Measurements from ENCODE around the gene SLC25A21.
"Not testable (repeated sequence)": the region's sequence is repeated elsewhere in the genome, so short reads cannot be mapped to it uniquely, and the experiment has no call there.

The SLC25A21 gene

DNA sequence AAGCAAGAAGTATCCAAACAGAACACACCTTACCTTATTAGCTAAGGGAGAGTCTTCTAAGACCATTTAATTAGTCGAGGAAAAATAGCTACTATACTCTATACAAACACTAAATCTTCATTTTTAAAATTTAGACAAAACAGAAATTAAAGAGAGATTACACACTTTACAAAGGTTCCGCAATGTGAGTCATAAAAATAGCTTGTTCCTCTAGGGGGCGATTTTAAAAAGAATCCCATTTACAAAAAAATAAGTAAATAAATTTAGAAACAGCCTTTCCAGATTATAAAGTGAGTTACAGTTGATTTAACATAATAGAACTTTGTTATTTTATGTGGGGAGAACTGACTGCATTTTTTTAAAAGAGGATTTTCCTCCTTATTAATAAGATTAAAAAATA is 309.1 kb downstream of the SLC25A21 start:
- Histone ChIP-seq H2BK12ac (ENCODE audit: low read length) (no peak overlapping the region), H3K36me3 (ENCODE audit: control insufficient read depth in 1 of 2, insufficient read depth in 2 of 2, low read length in 2 of 2) (no peaks in the 10 kb centered on the region), H3K79me2 (ENCODE audit: control insufficient read depth, insufficient read depth, low read length, poor library complexity) (no peaks in the 10 kb centered on the region), H2BK5ac (ENCODE audit: low read depth, low read length, poor library complexity) (no peak overlapping the region), H4K12ac (ENCODE audit: low read depth, low read length) (no peak overlapping the region), H3K27ac (ENCODE audit: low read depth, low read length) (no peak overlapping the region), H3K9ac (ENCODE audit: low read length) (no peak overlapping the region), H2AFZ (ENCODE audit: insufficient read depth, low read length, poor library complexity) (no peak overlapping the region), H4K91ac (ENCODE audit: low read depth, low read length) (no peak overlapping the region), H3K9me3 (ENCODE audit: insufficient read depth, low read depth, low read length) (no peaks in the 10 kb centered on the region), H3K27me3 (ENCODE audit: insufficient read depth, low read length) (no peaks in the 10 kb centered on the region), H2BK120ac (ENCODE audit: insufficient read depth, low read length, poor library complexity) (no peak overlapping the region), H3K79me1 (ENCODE audit: low read length) (no peaks in the 10 kb centered on the region), H2AK5ac (ENCODE audit: low read length) (no peak overlapping the region), H3K18ac (ENCODE audit: low read length) (no peak overlapping the region), H3K4me2 (ENCODE audit: low read length) (no peak overlapping the region), H3K14ac (ENCODE audit: low read length) (no peak overlapping the region), H3K4ac (ENCODE audit: low read depth, low read length) (no peak overlapping the region), H3K4me3 (ENCODE audit: low read depth, low read length) (no peak overlapping the region), H3K4me1 (ENCODE audit: control insufficient read depth in 1 of 2, insufficient read depth in 2 of 2, low read length in 2 of 2) (no peaks in the 10 kb centered on the region), H3K23ac (ENCODE audit: low read length) (no peak overlapping the region), H4K8ac (ENCODE audit: low read depth, low read length) (no peak overlapping the region)
- no peak for DNase-seq
- no CpG with 5 or more reads among the region's 3 CpGs for WGBS (ENCODE audit: extremely low coverage, insufficient coverage, insufficient read length)

GRCh38 chr14:36862237-36862636 is 310.2 kb downstream of the SLC25A21 start:
- not testable (repeated sequence) for H3K9me3 ChIP-seq (ENCODE audit: insufficient read depth, low read depth, low read length); H3K36me3 ChIP-seq (ENCODE audit: control insufficient read depth in 1 of 2, insufficient read depth in 2 of 2, low read length in 2 of 2); H4K8ac ChIP-seq (ENCODE audit: low read depth, low read length); H3K23ac ChIP-seq (ENCODE audit: low read length); H4K91ac ChIP-seq (ENCODE audit: low read depth, low read length); H2AK5ac ChIP-seq (ENCODE audit: low read length); H3K4ac ChIP-seq (ENCODE audit: low read depth, low read length); H3K27ac ChIP-seq (ENCODE audit: low read depth, low read length); H3K4me2 ChIP-seq (ENCODE audit: low read length); H2BK120ac ChIP-seq (ENCODE audit: insufficient read depth, low read length, poor library complexity); H4K12ac ChIP-seq (ENCODE audit: low read depth, low read length); H3K14ac ChIP-seq (ENCODE audit: low read length); H3K18ac ChIP-seq (ENCODE audit: low read length); DNase-seq; H3K9ac ChIP-seq (ENCODE audit: low read length); H2AFZ ChIP-seq (ENCODE audit: insufficient read depth, low read length, poor library complexity); H2BK12ac ChIP-seq (ENCODE audit: low read length); H3K79me1 ChIP-seq (ENCODE audit: low read length); H3K4me3 ChIP-seq (ENCODE audit: low read depth, low read length); H3K79me2 ChIP-seq (ENCODE audit: control insufficient read depth, insufficient read depth, low read length, poor library complexity); H3K4me1 ChIP-seq (ENCODE audit: control insufficient read depth in 1 of 2, insufficient read depth in 2 of 2, low read length in 2 of 2); H2BK5ac ChIP-seq (ENCODE audit: low read depth, low read length, poor library complexity); H3K27me3 ChIP-seq (ENCODE audit: insufficient read depth, low read length)

GRCh38 chr14:36860831-36861230 is 311.6 kb downstream of the SLC25A21 start:
- Histone ChIP-seq H3K4ac (ENCODE audit: low read depth, low read length) (no peak overlapping the region), H3K9me3 (ENCODE audit: insufficient read depth, low read depth, low read length) (no peaks in the 10 kb centered on the region)

GRCh38 chr14:36859119-36859518 is 313.3 kb downstream of the SLC25A21 start:
- no peak for DNase-seq
- Histone ChIP-seq H2BK120ac (ENCODE audit: insufficient read depth, low read length, poor library complexity) (no peak overlapping the region), H3K18ac (ENCODE audit: low read length) (no peak overlapping the region), H2AFZ (ENCODE audit: insufficient read depth, low read length, poor library complexity) (no peak overlapping the region), H3K36me3 (ENCODE audit: control insufficient read depth in 1 of 2, insufficient read depth in 2 of 2, low read length in 2 of 2) (no peaks in the 10 kb centered on the region), H4K12ac (ENCODE audit: low read depth, low read length) (no peak overlapping the region), H3K27ac (ENCODE audit: low read depth, low read length) (no peak overlapping the region), H3K9ac (ENCODE audit: low read length) (no peak overlapping the region), H3K4ac (ENCODE audit: low read depth, low read length) (no peak overlapping the region), H4K8ac (ENCODE audit: low read depth, low read length) (no peak overlapping the region), H2AK5ac (ENCODE audit: low read length) (no peak overlapping the region), H3K27me3 (ENCODE audit: insufficient read depth, low read length) (no peaks in the 10 kb centered on the region), H3K23ac (ENCODE audit: low read length) (no peak overlapping the region), H4K91ac (ENCODE audit: low read depth, low read length) (no peak overlapping the region), H3K9me3 (ENCODE audit: insufficient read depth, low read depth, low read length) (no peaks in the 10 kb centered on the region), H3K4me2 (ENCODE audit: low read length) (no peak overlapping the region), H2BK5ac (ENCODE audit: low read depth, low read length, poor library complexity) (no peak overlapping the region), H3K14ac (ENCODE audit: low read length) (no peak overlapping the region), H3K4me1 (ENCODE audit: control insufficient read depth in 1 of 2, insufficient read depth in 2 of 2, low read length in 2 of 2) (no peaks in the 10 kb centered on the region), H3K4me3 (ENCODE audit: low read depth, low read length) (no peak overlapping the region), H2BK12ac (ENCODE audit: low read length) (no peak overlapping the region), H3K79me1 (ENCODE audit: low read length) (no peaks in the 10 kb centered on the region), H3K79me2 (ENCODE audit: control insufficient read depth, insufficient read depth, low read length, poor library complexity) (no peaks in the 10 kb centered on the region)
- WGBS (ENCODE audit: extremely low coverage, insufficient coverage, insufficient read length): no CpG with 5 or more reads among the region's 3 CpGs

More at GRCh38 chr14:36860831-36861230, 311.6 kb downstream of the SLC25A21 start:
- no peaks in the 10 kb centered on the region for H3K36me3 ChIP-seq (ENCODE audit: control insufficient read depth in 1 of 2, insufficient read depth in 2 of 2, low read length in 2 of 2)
- no peaks in the 10 kb centered on the region for H3K79me2 ChIP-seq (ENCODE audit: control insufficient read depth, insufficient read depth, low read length, poor library complexity)
- no peak overlapping the region for H3K4me2 ChIP-seq (ENCODE audit: low read length)
- no peak overlapping the region for H3K23ac ChIP-seq (ENCODE audit: low read length)
- no peak overlapping the region for H3K18ac ChIP-seq (ENCODE audit: low read length)
- H3K4me1 ChIP-seq (ENCODE audit: control insufficient read depth in 1 of 2, insufficient read depth in 2 of 2, low read length in 2 of 2): no peaks in the 10 kb centered on the region
- no peak overlapping the region for H4K8ac ChIP-seq (ENCODE audit: low read depth, low read length)
- H2BK120ac ChIP-seq (ENCODE audit: insufficient read depth, low read length, poor library complexity): no peak overlapping the region
- DNase-seq: no peak
- H3K9ac ChIP-seq (ENCODE audit: low read length): no peak overlapping the region
- H3K14ac ChIP-seq (ENCODE audit: low read length): no peak overlapping the region
- no peak overlapping the region for H2AK5ac ChIP-seq (ENCODE audit: low read length)
- no peak overlapping the region for H3K27ac ChIP-seq (ENCODE audit: low read depth, low read length)
- H3K4me3 ChIP-seq (ENCODE audit: low read depth, low read length): no peak overlapping the region
- H2AFZ ChIP-seq (ENCODE audit: insufficient read depth, low read length, poor library complexity): no peak overlapping the region
- no peak overlapping the region for H4K91ac ChIP-seq (ENCODE audit: low read depth, low read length)
- H2BK5ac ChIP-seq (ENCODE audit: low read depth, low read length, poor library complexity): no peak overlapping the region
- no peak overlapping the region for H2BK12ac ChIP-seq (ENCODE audit: low read length)
- no peaks in the 10 kb centered on the region for H3K79me1 ChIP-seq (ENCODE audit: low read length)
- H3K27me3 ChIP-seq (ENCODE audit: insufficient read depth, low read length): no peaks in the 10 kb centered on the region
- H4K12ac ChIP-seq (ENCODE audit: low read depth, low read length): no peak overlapping the region
